MM.1S (cell line): ENCODE results near the gene TPRG1.

ENCODE experiments used
- EZH2 ChIP-seq: fragments of 300-600 bp; sonication (generic); optimal IDR thresholded peaks from 2 replicates; pipeline ENCODE3; 2017; ENCODE audit warnings: low read depth, mild to moderate bottlenecking, antibody characterized with exemption, low read length, mixed read lengths
- TF ChIP-seq, protein P1 (sequence below): fragments of 300-600 bp; sonication (generic); IDR thresholded peaks from 2 replicates; pipeline ENCODE4 v1.5.1; 2016; ENCODE audit warnings: antibody characterized with exemption, low read length, mixed read lengths

DNA sequence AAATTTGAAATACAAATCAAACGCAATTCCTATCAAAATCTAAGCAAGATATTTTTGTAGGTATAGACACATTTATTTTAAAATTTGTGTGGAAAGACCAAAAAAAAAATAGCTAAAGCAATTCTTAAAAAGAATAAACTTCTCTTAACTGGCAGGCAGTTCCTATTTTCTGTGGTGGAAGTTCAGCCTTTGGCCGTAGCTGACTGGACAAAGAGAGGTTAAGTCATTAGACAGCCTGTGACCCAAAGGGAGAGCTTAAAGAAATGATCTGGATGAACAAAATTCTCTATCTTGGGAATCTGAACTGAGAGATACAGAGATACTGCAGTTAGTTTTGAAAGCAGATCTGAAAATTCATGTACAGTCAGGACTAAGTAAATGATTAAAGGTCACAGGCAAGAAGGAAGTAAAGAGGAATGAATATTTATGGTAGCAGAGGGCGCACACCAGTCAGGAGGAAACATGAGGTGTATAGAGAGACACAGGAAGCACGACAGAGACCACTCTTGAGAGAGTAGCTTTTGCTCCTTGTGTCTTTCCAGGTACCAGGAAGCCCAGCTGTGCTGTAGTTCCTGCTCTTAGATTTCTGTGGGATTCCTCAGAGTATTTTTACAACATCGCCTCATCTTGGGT lies 57.5 kb downstream of the TPRG1 start:
- TF ChIP-seq, protein P1, sequence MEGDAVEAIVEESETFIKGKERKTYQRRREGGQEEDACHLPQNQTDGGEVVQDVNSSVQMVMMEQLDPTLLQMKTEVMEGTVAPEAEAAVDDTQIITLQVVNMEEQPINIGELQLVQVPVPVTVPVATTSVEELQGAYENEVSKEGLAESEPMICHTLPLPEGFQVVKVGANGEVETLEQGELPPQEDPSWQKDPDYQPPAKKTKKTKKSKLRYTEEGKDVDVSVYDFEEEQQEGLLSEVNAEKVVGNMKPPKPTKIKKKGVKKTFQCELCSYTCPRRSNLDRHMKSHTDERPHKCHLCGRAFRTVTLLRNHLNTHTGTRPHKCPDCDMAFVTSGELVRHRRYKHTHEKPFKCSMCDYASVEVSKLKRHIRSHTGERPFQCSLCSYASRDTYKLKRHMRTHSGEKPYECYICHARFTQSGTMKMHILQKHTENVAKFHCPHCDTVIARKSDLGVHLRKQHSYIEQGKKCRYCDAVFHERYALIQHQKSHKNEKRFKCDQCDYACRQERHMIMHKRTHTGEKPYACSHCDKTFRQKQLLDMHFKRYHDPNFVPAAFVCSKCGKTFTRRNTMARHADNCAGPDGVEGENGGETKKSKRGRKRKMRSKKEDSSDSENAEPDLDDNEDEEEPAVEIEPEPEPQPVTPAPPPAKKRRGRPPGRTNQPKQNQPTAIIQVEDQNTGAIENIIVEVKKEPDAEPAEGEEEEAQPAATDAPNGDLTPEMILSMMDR = no peak
- TF ChIP-seq EZH2 = no peak
